ENCODE results near the gene NPR2.
A peak's percentile ranks its signal among the peaks of the same experiment; 100 is the strongest.

NPR2 gene

GRCh38 chr9:35841645-35841900 is 50.2 kb downstream of the NPR2 start:
- H3K4me1 ChIP-seq (ENCODE audit: control insufficient read depth in 1 of 2, insufficient read depth in 2 of 2, low read length in 2 of 2) = peaks cover 3 to 9% of the 10 kb centered on the region in 2 experiments
- H3K27me3 ChIP-seq (ENCODE audit: insufficient read depth, low read length) = no peaks in the 10 kb centered on the region
- no peak overlapping the region for H2BK120ac ChIP-seq (ENCODE audit: insufficient read depth, low read length, poor library complexity)
- no CpG with 5 or more reads among the region's 5 CpGs for WGBS (ENCODE audit: extremely low coverage, insufficient coverage, insufficient read length)
- H3K14ac ChIP-seq (ENCODE audit: low read length) = no peak overlapping the region
- H3K4me3 ChIP-seq (ENCODE audit: low read depth, low read length) = no peak overlapping the region
- no peak overlapping the region for H3K4ac ChIP-seq (ENCODE audit: low read depth, low read length)
- H3K27ac ChIP-seq (ENCODE audit: low read depth, low read length) = no peak overlapping the region
- no peak overlapping the region for H4K8ac ChIP-seq (ENCODE audit: low read depth, low read length)
- DNase-seq = no peak
- no peak overlapping the region for H2AK5ac ChIP-seq (ENCODE audit: low read length)
- no peak overlapping the region for H4K12ac ChIP-seq (ENCODE audit: low read depth, low read length)
- peaks cover 2% of the 10 kb centered on the region for H3K9me3 ChIP-seq (ENCODE audit: insufficient read depth, low read depth, low read length)
- no peak overlapping the region for H3K4me2 ChIP-seq (ENCODE audit: low read length)
- no peak overlapping the region for H3K9ac ChIP-seq (ENCODE audit: low read length)
- no peak overlapping the region for H4K91ac ChIP-seq (ENCODE audit: low read depth, low read length)
- H3K23ac ChIP-seq (ENCODE audit: low read length) = no peak overlapping the region
- H2BK5ac ChIP-seq (ENCODE audit: low read depth, low read length, poor library complexity) = no peak overlapping the region
- no peaks in the 10 kb centered on the region for H3K79me1 ChIP-seq (ENCODE audit: low read length)
- peaks cover 0 to 2% of the 10 kb centered on the region in 2 experiments for H3K36me3 ChIP-seq (ENCODE audit: control insufficient read depth in 1 of 2, insufficient read depth in 2 of 2, low read length in 2 of 2)
- no peak overlapping the region for H2BK12ac ChIP-seq (ENCODE audit: low read length)
- no peak overlapping the region for H3K18ac ChIP-seq (ENCODE audit: low read length)
- H3K79me2 ChIP-seq (ENCODE audit: control insufficient read depth, insufficient read depth, low read length, poor library complexity) = no peaks in the 10 kb centered on the region
- H2AFZ ChIP-seq (ENCODE audit: insufficient read depth, low read length, poor library complexity) = no peak overlapping the region

DNA sequence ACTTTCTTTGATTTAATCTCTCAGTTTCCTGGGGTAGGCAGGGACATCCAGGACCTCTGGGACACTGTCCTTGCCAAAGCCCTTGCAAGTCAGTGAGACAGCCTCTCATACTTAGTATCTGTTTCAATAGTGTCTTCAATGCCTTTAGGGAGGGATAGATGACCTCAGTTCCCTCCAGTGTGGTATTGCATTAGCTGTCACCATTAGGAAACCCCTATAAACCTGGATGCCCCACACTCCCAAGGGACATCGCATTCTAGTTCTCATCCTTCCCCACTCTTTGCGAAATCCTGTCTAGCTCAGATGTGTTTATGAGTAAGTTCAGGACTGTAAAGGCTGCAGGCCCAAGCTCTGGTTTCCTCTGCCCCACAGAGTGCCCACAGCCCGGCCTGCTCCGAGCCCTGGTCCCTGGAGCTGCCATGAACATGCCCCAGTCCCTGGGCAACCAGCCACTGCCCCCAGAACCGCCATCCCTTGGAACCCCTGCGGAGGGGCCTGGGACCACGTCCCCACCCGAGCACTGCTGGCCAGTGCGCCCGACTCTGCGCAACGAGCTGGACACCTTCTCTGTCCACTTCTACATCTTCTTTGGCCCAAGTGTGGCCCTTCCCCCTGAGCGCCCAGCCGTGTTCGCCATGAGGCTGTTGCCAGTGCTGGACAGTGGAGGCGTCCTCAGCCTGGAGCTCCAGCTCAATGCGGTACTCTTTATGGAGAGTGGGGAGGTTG is 50.8 kb downstream of the NPR2 start:
- Histone ChIP-seq H3K9me3 (ENCODE audit: insufficient read depth, low read depth, low read length) (peaks cover 2% of the 10 kb centered on the region), H3K79me2 (ENCODE audit: control insufficient read depth, insufficient read depth, low read length, poor library complexity) (no peaks in the 10 kb centered on the region), H3K4me2 (ENCODE audit: low read length) (no peak overlapping the region), H3K79me1 (ENCODE audit: low read length) (no peaks in the 10 kb centered on the region), H3K27me3 (ENCODE audit: insufficient read depth, low read length) (peaks cover 3% of the 10 kb centered on the region), H2AFZ (ENCODE audit: insufficient read depth, low read length, poor library complexity) (no peak overlapping the region), H3K4me1 (ENCODE audit: control insufficient read depth in 1 of 2, insufficient read depth in 2 of 2, low read length in 2 of 2) (peaks cover 4 to 10% of the 10 kb centered on the region in 2 experiments), H3K18ac (ENCODE audit: low read length) (no peak overlapping the region), H2BK12ac (ENCODE audit: low read length) (no peak overlapping the region), H3K14ac (ENCODE audit: low read length) (no peak overlapping the region), H3K4ac (ENCODE audit: low read depth, low read length) (no peak overlapping the region), H4K12ac (ENCODE audit: low read depth, low read length) (no peak overlapping the region), H2AK5ac (ENCODE audit: low read length) (no peak overlapping the region), H4K8ac (ENCODE audit: low read depth, low read length) (no peak overlapping the region), H3K23ac (ENCODE audit: low read length) (no peak overlapping the region), H3K4me3 (ENCODE audit: low read depth, low read length) (no peak overlapping the region), H2BK120ac (ENCODE audit: insufficient read depth, low read length, poor library complexity) (no peak overlapping the region), H3K36me3 (ENCODE audit: control insufficient read depth in 1 of 2, insufficient read depth in 2 of 2, low read length in 2 of 2) (peaks cover 0 to 5% of the 10 kb centered on the region in 2 experiments), H3K9ac (ENCODE audit: low read length) (no peak overlapping the region), H4K91ac (ENCODE audit: low read depth, low read length) (no peak overlapping the region), H3K27ac (ENCODE audit: low read depth, low read length) (no peak overlapping the region), H2BK5ac (ENCODE audit: low read depth, low read length, poor library complexity) (no peak overlapping the region)
- DNase-seq = no peak
- no CpG with 5 or more reads among the region's 17 CpGs for WGBS (ENCODE audit: extremely low coverage, insufficient coverage, insufficient read length)

DNA sequence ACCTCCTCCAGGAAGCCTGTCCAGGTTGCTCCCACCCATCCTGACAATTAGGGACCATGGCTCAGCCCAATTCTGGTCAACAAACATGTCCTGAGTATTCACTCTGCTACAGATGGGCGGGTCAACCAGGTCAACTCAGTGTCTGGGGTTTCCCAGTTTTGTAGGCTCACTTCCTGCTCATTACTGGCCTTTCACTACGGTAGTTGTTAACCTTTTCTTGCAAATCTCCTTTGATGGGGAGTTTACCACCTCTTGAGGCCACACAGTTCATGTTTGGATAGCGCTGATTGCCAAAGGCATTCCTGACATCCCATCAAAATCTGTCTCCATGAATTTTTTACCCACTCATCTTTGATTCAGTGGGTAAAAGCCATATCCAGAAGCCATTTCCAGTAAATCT is 51.4 kb downstream of the NPR2 start:
- peaks cover 3% of the 10 kb centered on the region for H3K27me3 ChIP-seq (ENCODE audit: insufficient read depth, low read length)
- H2AK5ac ChIP-seq (ENCODE audit: low read length) = no peak overlapping the region
- no peak overlapping the region for H4K12ac ChIP-seq (ENCODE audit: low read depth, low read length)
- H2BK5ac ChIP-seq (ENCODE audit: low read depth, low read length, poor library complexity) = no peak overlapping the region
- no peak overlapping the region for H3K27ac ChIP-seq (ENCODE audit: low read depth, low read length)
- peaks cover 4 to 10% of the 10 kb centered on the region in 2 experiments for H3K4me1 ChIP-seq (ENCODE audit: control insufficient read depth in 1 of 2, insufficient read depth in 2 of 2, low read length in 2 of 2)
- H3K79me1 ChIP-seq (ENCODE audit: low read length) = no peaks in the 10 kb centered on the region
- no peak overlapping the region for H4K8ac ChIP-seq (ENCODE audit: low read depth, low read length)
- no peak overlapping the region for H4K91ac ChIP-seq (ENCODE audit: low read depth, low read length)
- H3K18ac ChIP-seq (ENCODE audit: low read length) = no peak overlapping the region
- H3K23ac ChIP-seq (ENCODE audit: low read length) = no peak overlapping the region
- H2AFZ ChIP-seq (ENCODE audit: insufficient read depth, low read length, poor library complexity) = no peak overlapping the region
- no peak overlapping the region for H2BK120ac ChIP-seq (ENCODE audit: insufficient read depth, low read length, poor library complexity)
- no peak overlapping the region for H3K9ac ChIP-seq (ENCODE audit: low read length)
- H2BK12ac ChIP-seq (ENCODE audit: low read length) = no peak overlapping the region
- no peak for DNase-seq
- H3K4ac ChIP-seq (ENCODE audit: low read depth, low read length) = no peak overlapping the region
- H3K4me3 ChIP-seq (ENCODE audit: low read depth, low read length) = no peak overlapping the region
- H3K36me3 ChIP-seq (ENCODE audit: control insufficient read depth in 1 of 2, insufficient read depth in 2 of 2, low read length in 2 of 2) = peaks cover 0 to 5% of the 10 kb centered on the region in 2 experiments
- H3K4me2 ChIP-seq (ENCODE audit: low read length) = no peak overlapping the region
- no peak overlapping the region for H3K14ac ChIP-seq (ENCODE audit: low read length)
- H3K79me2 ChIP-seq (ENCODE audit: control insufficient read depth, insufficient read depth, low read length, poor library complexity) = no peaks in the 10 kb centered on the region
- no CpG with 5 or more reads among the region's 3 CpGs for WGBS (ENCODE audit: extremely low coverage, insufficient coverage, insufficient read length)
- peaks cover 2% of the 10 kb centered on the region for H3K9me3 ChIP-seq (ENCODE audit: insufficient read depth, low read depth, low read length)

DNA sequence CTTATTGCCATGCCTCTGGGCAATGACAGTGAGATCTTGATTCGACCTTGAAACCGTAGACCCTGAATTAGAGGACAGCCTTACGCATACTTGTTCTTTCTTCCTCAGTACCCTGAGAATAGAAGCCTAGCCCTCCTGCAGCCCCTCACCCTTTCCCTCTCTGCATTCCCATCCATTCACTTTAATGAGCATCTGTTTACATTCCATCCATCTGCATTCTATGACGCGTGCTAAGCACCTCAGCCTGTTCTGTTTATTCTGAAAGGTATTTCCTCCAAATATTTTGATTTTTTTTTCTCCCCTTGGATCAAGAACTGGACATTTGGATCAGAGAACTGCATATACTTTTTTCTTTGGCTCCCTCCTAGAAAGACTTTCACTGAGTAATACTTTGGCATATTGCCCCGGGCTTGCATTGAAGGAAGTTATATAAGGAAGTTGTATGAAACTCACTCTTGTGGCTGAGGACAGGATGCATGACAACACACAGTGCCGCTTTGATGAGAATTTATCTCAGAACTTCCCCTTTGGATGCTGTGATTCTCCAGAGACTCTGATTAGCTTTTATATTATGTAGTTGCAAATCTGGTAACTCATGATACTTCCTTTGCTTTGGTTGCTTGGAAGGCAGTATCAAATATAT is 53.4 kb downstream of the NPR2 start:
- no peaks in the 10 kb centered on the region for H3K79me1 ChIP-seq (ENCODE audit: low read length)
- H3K4me1 ChIP-seq (ENCODE audit: control insufficient read depth in 1 of 2, insufficient read depth in 2 of 2, low read length in 2 of 2) = peaks cover 4 to 10% of the 10 kb centered on the region in 2 experiments
- H2BK5ac ChIP-seq (ENCODE audit: low read depth, low read length, poor library complexity) = no peak overlapping the region
- WGBS (ENCODE audit: extremely low coverage, insufficient coverage, insufficient read length) = no CpG with 5 or more reads among the region's 7 CpGs
- no peak overlapping the region for H4K91ac ChIP-seq (ENCODE audit: low read depth, low read length)
- H3K4me3 ChIP-seq (ENCODE audit: low read depth, low read length) = no peak overlapping the region
- no peak overlapping the region for H3K14ac ChIP-seq (ENCODE audit: low read length)
- peaks cover 0 to 5% of the 10 kb centered on the region in 2 experiments for H3K36me3 ChIP-seq (ENCODE audit: control insufficient read depth in 1 of 2, insufficient read depth in 2 of 2, low read length in 2 of 2)
- H3K79me2 ChIP-seq (ENCODE audit: control insufficient read depth, insufficient read depth, low read length, poor library complexity) = no peaks in the 10 kb centered on the region
- DNase-seq = peak; percentile 22 to 39
- no peak overlapping the region for H3K23ac ChIP-seq (ENCODE audit: low read length)
- H2BK12ac ChIP-seq (ENCODE audit: low read length) = no peak overlapping the region
- no peak overlapping the region for H4K12ac ChIP-seq (ENCODE audit: low read depth, low read length)
- no peak overlapping the region for H3K18ac ChIP-seq (ENCODE audit: low read length)
- H3K4me2 ChIP-seq (ENCODE audit: low read length) = no peak overlapping the region
- no peak overlapping the region for H2AFZ ChIP-seq (ENCODE audit: insufficient read depth, low read length, poor library complexity)
- no peak overlapping the region for H3K9ac ChIP-seq (ENCODE audit: low read length)
- no peak overlapping the region for H2BK120ac ChIP-seq (ENCODE audit: insufficient read depth, low read length, poor library complexity)
- no peak overlapping the region for H3K4ac ChIP-seq (ENCODE audit: low read depth, low read length)
- no peak overlapping the region for H3K27ac ChIP-seq (ENCODE audit: low read depth, low read length)
- H4K8ac ChIP-seq (ENCODE audit: low read depth, low read length) = no peak overlapping the region
- peaks cover 3% of the 10 kb centered on the region for H3K27me3 ChIP-seq (ENCODE audit: insufficient read depth, low read length)
- H3K9me3 ChIP-seq (ENCODE audit: insufficient read depth, low read depth, low read length) = peaks cover 2% of the 10 kb centered on the region
- no peak overlapping the region for H2AK5ac ChIP-seq (ENCODE audit: low read length)
